ENCODE data around the gene ZNF664. TPM values are rescaled to one million over a fixed set of nuclear protein-coding genes. Genes with fewer than 3 reads are reported as not detected.

ZNF664 gene
- total and polyA plus RNA-seq, 2 of the 4 experiments (the other 2 are of a cell fraction), result 29.9 to 32.6 TPM

DNA sequence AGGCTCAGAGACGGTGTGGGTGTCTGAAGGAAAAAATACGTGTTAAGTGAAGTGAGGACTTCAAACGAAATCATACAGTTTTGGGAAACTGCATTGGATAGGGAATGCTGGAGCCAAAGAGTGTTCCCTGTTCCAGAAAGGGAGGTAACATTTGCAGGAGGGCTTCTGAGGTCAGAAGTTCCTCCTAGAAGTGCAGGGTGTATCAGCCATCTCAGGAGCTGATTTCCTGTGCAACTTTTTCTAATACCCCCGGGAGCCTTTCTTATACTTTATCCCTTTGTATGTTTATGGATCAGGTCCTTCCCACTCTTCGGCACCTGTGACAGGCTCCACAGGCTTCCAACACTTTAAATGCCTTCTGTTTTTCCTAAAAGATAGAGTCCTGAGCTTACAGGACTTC is 24.9 kb downstream of the ZNF664 start:
- no TSS peak for BruUV-seq (replicated peaks)
- H3K14ac ChIP-seq (replicated peaks; ENCODE audit: low read depth, low read length), result peak overlapping the region; percentile 54
- H4K8ac ChIP-seq (ENCODE audit: low read depth in 2 of 2, low read length in 2 of 2), result no peak overlapping the region
- WGBS, 2 experiments (ENCODE audit: extremely low coverage in 2 of 2, insufficient read length in 1 of 2), result 60% methylated on average over 1 of the region's 5 CpGs; no CpG with 5 or more reads in 1 of the 2 experiments
- no peak overlapping the region; the same call in 1 of the 2 replicates for H2AK5ac ChIP-seq (ENCODE audit: low read depth, low read length)
- no peak overlapping the region for H2AK9ac ChIP-seq (replicated peaks; ENCODE audit: low read depth, low read length, poor library complexity)
- H3K9me3 ChIP-seq (ENCODE audit: control insufficient read depth, insufficient read depth, low read length), result no peaks in the 10 kb centered on the region
- no peak overlapping the region for H3K23ac ChIP-seq (ENCODE audit: low read depth, low read length)
- H3K9me1 ChIP-seq (ENCODE audit: insufficient read depth, low read length), result peaks cover 35% of the 10 kb centered on the region
- H3K4me3 ChIP-seq (ENCODE audit: insufficient read depth, low read depth, low read length), result no peak overlapping the region
- H3K27ac ChIP-seq (ENCODE audit: insufficient read depth, low read length), result peak overlapping the region; percentile 11; the same call in 1 of the 2 replicates
- ATAC-seq (ENCODE audit: low read depth), result no peak
- H2BK15ac ChIP-seq (ENCODE audit: low read depth, low read length), result no peak overlapping the region
- ChIA-PET POLR2A (ENCODE audit: unreplicated experiment) (no interaction called here), CTCF (interaction anchor here (1.2 kb wide), 1 partner anchor 34 kb away, joined by 6 read pairs; no protein-coding TSS in a partner anchor)
- H4K91ac ChIP-seq (ENCODE audit: insufficient read depth, low read depth, low read length), result no peak overlapping the region
- dilution Hi-C loops (cut with HindIII; ENCODE audit: low sequenced_read_pairs, unreplicated experiment), result no loop called here
- H3K36me3 ChIP-seq (ENCODE audit: control insufficient read depth, insufficient read depth, low read length), result peaks cover 6% of the 10 kb centered on the region; the same call in 1 of the 2 replicates
- H3K4ac ChIP-seq (ENCODE audit: low read depth, low read length), result no peak overlapping the region
- peaks cover 29% of the 10 kb centered on the region for H3K4me1 ChIP-seq (ENCODE audit: control insufficient read depth, insufficient read depth, low read length)
- no peak overlapping the region for H3K56ac ChIP-seq (ENCODE audit: extremely low read depth, insufficient read depth, low read length)
- H2AFZ ChIP-seq (replicated peaks; ENCODE audit: low read length, poor library complexity), result no peak overlapping the region
- no peak for TF ChIP-seq BHLHE40 (IDR thresholded peaks at IDR 0.05; ENCODE audit: low read depth, low read length)
- no peak for TF ChIP-seq RAD21 (IDR thresholded peaks at IDR 0.05; ENCODE audit: low read length)
- TF ChIP-seq POLR2A (IDR thresholded peaks at IDR 0.05; ENCODE audit: low read depth, low read length), result no peak
- TF ChIP-seq MXI1 (IDR thresholded peaks at IDR 0.05; ENCODE audit: borderline replicate concordance, low read depth, low read length), result no peak
- TF ChIP-seq, protein P1, sequence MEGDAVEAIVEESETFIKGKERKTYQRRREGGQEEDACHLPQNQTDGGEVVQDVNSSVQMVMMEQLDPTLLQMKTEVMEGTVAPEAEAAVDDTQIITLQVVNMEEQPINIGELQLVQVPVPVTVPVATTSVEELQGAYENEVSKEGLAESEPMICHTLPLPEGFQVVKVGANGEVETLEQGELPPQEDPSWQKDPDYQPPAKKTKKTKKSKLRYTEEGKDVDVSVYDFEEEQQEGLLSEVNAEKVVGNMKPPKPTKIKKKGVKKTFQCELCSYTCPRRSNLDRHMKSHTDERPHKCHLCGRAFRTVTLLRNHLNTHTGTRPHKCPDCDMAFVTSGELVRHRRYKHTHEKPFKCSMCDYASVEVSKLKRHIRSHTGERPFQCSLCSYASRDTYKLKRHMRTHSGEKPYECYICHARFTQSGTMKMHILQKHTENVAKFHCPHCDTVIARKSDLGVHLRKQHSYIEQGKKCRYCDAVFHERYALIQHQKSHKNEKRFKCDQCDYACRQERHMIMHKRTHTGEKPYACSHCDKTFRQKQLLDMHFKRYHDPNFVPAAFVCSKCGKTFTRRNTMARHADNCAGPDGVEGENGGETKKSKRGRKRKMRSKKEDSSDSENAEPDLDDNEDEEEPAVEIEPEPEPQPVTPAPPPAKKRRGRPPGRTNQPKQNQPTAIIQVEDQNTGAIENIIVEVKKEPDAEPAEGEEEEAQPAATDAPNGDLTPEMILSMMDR (conservative IDR thresholded peaks at IDR 0.05; ENCODE audit: low read depth, low read length), result no peak
- TF ChIP-seq, protein P2, sequence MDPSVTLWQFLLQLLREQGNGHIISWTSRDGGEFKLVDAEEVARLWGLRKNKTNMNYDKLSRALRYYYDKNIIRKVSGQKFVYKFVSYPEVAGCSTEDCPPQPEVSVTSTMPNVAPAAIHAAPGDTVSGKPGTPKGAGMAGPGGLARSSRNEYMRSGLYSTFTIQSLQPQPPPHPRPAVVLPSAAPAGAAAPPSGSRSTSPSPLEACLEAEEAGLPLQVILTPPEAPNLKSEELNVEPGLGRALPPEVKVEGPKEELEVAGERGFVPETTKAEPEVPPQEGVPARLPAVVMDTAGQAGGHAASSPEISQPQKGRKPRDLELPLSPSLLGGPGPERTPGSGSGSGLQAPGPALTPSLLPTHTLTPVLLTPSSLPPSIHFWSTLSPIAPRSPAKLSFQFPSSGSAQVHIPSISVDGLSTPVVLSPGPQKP (IDR thresholded peaks at IDR 0.05; ENCODE audit: borderline replicate concordance, low read depth, low read length), result no peak
- TF ChIP-seq MAZ (IDR thresholded peaks at IDR 0.05; ENCODE audit: borderline replicate concordance, low read depth, low read length), result no peak
- TF ChIP-seq, protein P3, sequence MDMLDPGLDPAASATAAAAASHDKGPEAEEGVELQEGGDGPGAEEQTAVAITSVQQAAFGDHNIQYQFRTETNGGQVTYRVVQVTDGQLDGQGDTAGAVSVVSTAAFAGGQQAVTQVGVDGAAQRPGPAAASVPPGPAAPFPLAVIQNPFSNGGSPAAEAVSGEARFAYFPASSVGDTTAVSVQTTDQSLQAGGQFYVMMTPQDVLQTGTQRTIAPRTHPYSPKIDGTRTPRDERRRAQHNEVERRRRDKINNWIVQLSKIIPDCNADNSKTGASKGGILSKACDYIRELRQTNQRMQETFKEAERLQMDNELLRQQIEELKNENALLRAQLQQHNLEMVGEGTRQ (IDR thresholded peaks at IDR 0.05; ENCODE audit: low read depth, low read length), result no peak
- TF ChIP-seq RCOR1 (IDR thresholded peaks at IDR 0.05; ENCODE audit: insufficient replicate concordance, low read length), result no peak
- no peak for TF ChIP-seq RFX5 (IDR thresholded peaks at IDR 0.05; ENCODE audit: low read depth, low read length)
- TF ChIP-seq SMC3 (IDR thresholded peaks at IDR 0.05; ENCODE audit: low read depth, low read length), result no peak
- no peak for TF ChIP-seq FOS (IDR thresholded peaks at IDR 0.05; ENCODE audit: low read depth, low read length)
- TF ChIP-seq MAFK (IDR thresholded peaks at IDR 0.05; ENCODE audit: low read depth, low read length), result no peak
- TF ChIP-seq CEBPB (IDR thresholded peaks at IDR 0.05; ENCODE audit: low read depth, low read length), result no peak
- no peak for TF ChIP-seq NFE2L2 (IDR thresholded peaks at IDR 0.05; ENCODE audit: low read depth, low read length)
- DNase-seq, result no peak
- H4K5ac ChIP-seq (ENCODE audit: low read depth, low read length), result no peak overlapping the region
- H2BK20ac ChIP-seq (ENCODE audit: low read depth, low read length), result no peak overlapping the region
- no peak overlapping the region for H3K9ac ChIP-seq (ENCODE audit: low read depth, low read length)
- no peak overlapping the region for H2BK5ac ChIP-seq (ENCODE audit: low read depth, low read length, poor library complexity, severe bottlenecking)
- peaks cover 48 to 81% of the 10 kb centered on the region in 2 experiments for H3K79me1 ChIP-seq (ENCODE audit: low read depth in 1 of 2, low read length in 2 of 2)
- H3K18ac ChIP-seq (ENCODE audit: low read depth, low read length), result no peak overlapping the region
- no peak overlapping the region for H2BK120ac ChIP-seq (ENCODE audit: low read depth, low read length)
- no peaks in the 10 kb centered on the region for H3K27me3 ChIP-seq (ENCODE audit: control insufficient read depth, insufficient read depth, low read length)
- H4K20me1 ChIP-seq (ENCODE audit: insufficient read depth, low read length), result peaks cover 16% of the 10 kb centered on the region; the same call in 1 of the 2 replicates
- in situ Hi-C loops (cut with MboI; ENCODE audit: low sequenced_read_pairs), result no loop called here
- intact Hi-C loops (cut with micrococcal nuclease), result loop anchor here (5.0 kb wide), 1 partner anchor 34 kb away; no protein-coding TSS in a partner anchor
- H3K4me2 ChIP-seq (ENCODE audit: low read depth, low read length), result no peak overlapping the region

All from IMR-90 (cell line).